ENCODE data around the gene TEX35.

TEX35 gene

GRCh38 chr1:178495741-178496409 lies 17.0 kb upstream of the TEX35 start:
- DNase-seq = peak; percentile 53

GRCh38 chr1:178496410-178497135 lies 16.3 kb upstream of the TEX35 start, which contains the start of gene CLEC20A:
CLEC20A (minus strand) TSS chr1:178496964; CDS start chr1:178496939, 25 bp downstream.
- peak; percentile 49 for DNase-seq

GRCh38 chr1:178497903-178498478 lies 14.9 kb upstream of the TEX35 start:
- DNase-seq = peak; percentile 22

GRCh38 chr1:178498896-178499675 lies 13.8 kb upstream of the TEX35 start:
- peak; percentile 55 for DNase-seq

GRCh38 chr1:178500091-178500770 lies 12.7 kb upstream of the TEX35 start:
- DNase-seq = peak; percentile 30

DNA sequence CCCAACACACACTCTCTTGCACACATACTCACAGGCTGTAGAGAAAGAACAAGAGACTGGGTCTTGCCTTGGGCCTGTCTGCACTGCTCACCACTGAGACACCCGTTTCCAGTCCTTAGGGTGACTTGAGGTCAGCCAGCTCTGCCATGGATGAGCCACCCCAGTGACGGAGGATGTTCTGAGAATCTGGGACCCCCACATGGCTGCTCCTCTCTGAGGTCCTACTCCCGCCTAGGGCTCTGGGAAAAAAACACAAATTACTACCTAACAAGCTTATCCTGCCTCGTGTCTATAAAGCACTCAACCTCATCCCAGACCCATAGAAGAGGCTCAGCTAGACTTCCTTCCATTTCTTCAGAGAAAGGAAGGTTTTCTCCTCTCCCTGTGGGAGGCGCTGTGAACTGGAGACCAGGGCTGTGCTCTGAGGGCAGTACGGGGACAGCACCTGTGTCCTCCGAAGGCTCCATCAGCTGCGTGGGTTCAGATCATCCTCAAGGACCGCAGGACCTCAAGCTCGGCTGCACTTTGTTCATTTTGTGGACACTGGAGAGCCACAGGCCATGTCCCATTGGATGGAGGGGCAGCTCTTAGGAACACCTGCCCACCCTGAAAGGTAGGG lies 11.9 kb upstream of the TEX35 start:
- DNase-seq = peak; percentile 8

DNA sequence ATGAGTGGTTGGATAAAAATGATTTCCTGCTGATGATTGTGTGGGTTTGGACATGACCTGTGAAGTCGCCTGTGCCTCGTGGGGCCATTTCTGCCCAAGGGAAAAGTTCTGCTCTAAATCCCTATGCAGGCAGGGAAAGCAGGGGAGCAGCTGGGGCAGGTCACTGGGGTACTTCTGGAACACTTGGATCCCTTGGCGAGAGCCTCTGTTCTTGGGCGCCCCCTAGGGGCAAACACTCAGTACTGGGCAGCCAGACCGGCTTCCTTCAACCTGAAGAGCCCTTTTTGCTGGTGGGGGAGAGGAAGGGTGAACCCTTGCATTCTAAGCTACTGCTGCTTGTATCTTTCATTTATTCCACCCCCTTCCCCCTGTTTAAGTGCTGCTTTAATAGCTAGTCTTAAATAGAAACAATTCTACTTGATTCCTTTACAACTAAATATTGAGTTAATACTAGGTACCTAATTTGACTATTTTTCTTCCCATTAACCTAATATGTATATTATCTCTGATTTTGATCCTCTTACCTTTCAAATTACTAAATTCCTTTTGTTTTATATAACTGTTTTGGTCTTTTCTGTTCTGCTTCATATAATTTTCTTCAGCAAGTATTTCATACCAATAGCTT lies 11.1 kb upstream of the TEX35 start:
- peak; percentile 78 for DNase-seq

- DNase-seq = peak; percentile 27
Observed at GRCh38 chr1:178502330-178502714, 10.6 kb upstream of the TEX35 start.

GRCh38 chr1:178502856-178503255 lies 10.1 kb upstream of the TEX35 start:
- DNase-seq = peak; percentile 14

GRCh38 chr1:178503316-178503715 lies 9.6 kb upstream of the TEX35 start:
- peak; percentile 21 for DNase-seq

GRCh38 chr1:178503849-178504248 lies 9.1 kb upstream of the TEX35 start:
- DNase-seq = peak; percentile 57

DNA sequence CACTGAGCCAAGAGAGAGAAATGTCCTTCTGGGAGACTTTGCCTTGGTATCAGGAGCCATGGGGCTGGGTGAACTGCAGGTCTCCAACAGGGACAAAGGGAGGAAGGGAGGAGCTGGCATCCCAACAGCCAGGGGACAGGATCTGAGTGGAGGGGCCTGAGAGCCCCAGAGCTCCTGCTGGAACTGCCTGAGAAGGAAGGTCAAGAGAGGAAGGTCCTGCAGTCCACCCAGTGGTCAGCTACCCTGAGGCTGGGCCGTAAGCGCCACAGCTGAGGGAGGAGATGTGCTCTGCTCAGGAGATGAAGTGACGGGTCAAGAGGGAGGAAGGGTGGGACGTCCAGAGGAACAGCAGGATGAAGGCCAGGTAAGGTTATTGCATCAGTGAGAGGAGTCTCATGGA lies 8.6 kb upstream of the TEX35 start:
- DNase-seq = no peak

GRCh38 chr1:178506177-178506576 lies 6.7 kb upstream of the TEX35 start:
- DNase-seq = peak; percentile 5

DNA sequence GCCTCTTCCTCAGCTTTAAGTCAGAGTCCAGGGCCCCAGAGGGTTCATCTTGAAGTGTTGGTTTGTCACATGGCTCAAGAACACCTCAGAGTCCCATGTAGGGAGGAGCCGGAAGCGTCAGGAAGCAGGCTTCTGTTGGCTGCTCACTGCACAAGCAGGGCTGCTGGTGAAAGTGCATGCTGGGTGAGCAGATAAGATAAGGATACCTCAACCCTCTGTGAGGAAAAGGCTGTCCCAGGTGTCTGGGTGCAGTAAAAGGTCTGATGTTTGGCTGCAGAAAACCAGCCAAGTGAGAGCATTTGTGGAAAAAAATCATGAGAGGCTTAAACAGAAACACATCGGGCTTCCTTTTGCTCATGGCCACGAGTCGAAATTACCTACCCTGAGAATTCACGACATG lies 6.2 kb upstream of the TEX35 start:
- DNase-seq = peak; percentile 42

DNA sequence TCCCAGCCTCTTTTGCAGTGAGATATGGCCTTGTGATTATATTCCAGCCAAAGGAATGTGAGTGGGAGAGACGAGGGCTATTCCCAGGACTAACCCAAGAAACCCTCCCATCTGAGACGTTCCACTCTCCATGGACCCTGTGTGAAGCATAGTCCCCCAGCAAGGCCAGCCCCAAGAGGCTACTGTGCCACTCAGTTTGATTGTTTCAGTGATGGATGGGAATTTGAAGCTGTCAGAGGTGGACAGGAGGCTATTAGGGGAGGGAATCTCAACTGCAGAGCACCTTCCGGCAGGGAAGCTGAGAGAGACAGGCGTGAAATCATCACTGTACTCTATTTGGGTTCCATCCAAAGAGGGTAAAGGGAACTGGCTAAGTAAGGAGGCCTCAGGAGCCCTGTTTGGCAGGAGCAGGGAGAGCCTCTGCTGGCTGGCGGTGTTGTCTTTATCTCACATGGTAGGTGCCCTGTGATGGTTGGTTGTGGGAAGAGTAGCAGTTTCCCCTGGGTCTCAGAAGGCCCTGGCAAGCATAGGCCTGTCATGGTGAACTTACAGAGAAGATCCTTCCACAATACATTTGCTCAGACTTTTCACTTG lies 3.4 kb upstream of the TEX35 start:
- peak; percentile 28 for DNase-seq

- no peak for DNase-seq
Observed at GRCh38 chr1:178510155-178510554, 2.8 kb upstream of the TEX35 start.

DNA sequence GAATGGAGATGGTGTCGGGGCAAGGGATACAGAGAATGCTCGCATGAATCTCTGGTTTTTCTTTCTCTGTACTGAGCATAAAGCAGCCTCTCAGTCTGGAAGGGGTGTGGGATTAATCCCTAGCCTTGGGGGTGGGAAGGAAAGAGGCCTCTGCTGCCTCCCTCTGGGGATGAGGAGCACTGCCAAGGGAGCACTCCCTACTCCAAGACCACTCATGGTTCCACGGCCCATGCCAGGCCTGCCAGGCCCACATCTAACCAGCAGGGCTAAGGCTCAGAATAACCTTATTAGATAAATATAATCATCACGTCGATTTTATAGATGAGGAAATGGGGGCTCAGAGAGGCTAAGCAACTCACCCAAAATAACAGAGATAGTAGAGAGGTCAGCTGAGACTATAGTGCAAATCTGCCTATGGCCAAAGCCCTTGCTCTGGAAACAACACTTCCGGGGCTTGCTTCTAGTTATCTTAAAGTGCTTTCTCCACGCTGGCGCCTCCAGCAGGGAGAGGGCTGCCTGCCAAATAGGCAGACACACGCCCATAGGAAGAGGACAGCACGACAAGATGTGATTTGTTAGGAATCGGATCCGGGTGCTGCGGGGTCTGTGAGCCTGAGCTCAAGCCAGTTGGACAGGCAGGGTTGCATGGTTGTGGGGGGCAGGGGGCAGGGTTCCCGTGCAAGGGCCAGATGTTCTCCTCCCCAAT lies 522 bp downstream of the TEX35 start:
- no peak for DNase-seq

GRCh38 chr1:178516110-178516509 lies 3.2 kb downstream of the TEX35 start:
- no peak for DNase-seq

GRCh38 chr1:178518894-178519293 lies 6.0 kb downstream of the TEX35 start:
- peak; percentile 8 for DNase-seq

- peak; percentile 41 for DNase-seq
Observed at GRCh38 chr1:178520803-178521202, 7.9 kb downstream of the TEX35 start.

DNA sequence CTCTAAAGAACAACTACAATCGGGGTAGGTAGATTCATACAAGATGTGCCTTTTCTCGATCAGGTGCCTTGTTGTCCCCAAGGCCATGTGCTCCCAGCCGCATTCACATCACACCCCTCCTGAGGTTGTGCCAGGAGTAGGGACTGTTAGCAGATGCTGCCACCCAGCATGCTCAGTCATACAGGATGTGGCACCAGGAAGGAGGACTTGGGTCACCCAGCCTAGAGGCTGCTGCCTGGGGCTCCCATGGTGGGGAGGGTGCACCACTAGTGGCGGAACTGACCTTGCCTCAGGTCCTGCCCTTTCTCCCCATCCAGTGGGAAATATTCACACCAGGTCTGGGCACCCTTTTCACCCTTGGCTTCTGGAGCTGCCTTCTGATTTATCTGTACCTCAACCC lies 8.3 kb downstream of the TEX35 start:
- DNase-seq = no peak

Data from activated effector memory CD4-positive, alpha-beta T cell treated with anti-CD3 and anti-CD28 coated beads, Interleukin-2, amount 50 U/mL, for 16 hours (primary cell).